K562 (cell line): ENCODE data around the gene TMEM217. TPM values are rescaled to one million over a fixed set of nuclear protein-coding genes. Genes with fewer than 3 reads are reported as not detected.

Experiments
- ARID2 ChIP-seq: fragments of 450-650 bp; IDR thresholded peaks from 2 replicates; pipeline ENCODE4 v1.6.1; 2017; ENCODE audit warnings: antibody characterized with exemption, mild to moderate bottlenecking
- BRD9 ChIP-seq: fragments of 450-650 bp; IDR thresholded peaks from 2 replicates; pipeline ENCODE4 v1.6.1; 2018; ENCODE audit warnings: low read depth; ENCODE audit not compliant: partially characterized antibody
- ETV5 ChIP-seq: sonication (generic); formaldehyde crosslinking; IDR thresholded peaks from 2 replicates; pipeline ENCODE4 v1.4.0; 2020; ENCODE audit warnings: low read depth, mild to moderate bottlenecking, missing genetic modification reagents
- HCFC1 ChIP-seq: IDR thresholded peaks from 2 replicates; pipeline ENCODE4 v1.6.1; 2012; ENCODE audit warnings: low read depth, low read length, improper control_type of control experiment
- KLF16 ChIP-seq: IDR thresholded peaks from 2 replicates; pipeline ENCODE4 v1.6.1; 2016; ENCODE audit warnings: antibody characterized with exemption
- NCOA6 ChIP-seq: fragments of 450-650 bp; IDR thresholded peaks from 2 replicates; pipeline ENCODE4 v1.6.1; 2017; ENCODE audit warnings: mild to moderate bottlenecking
- NFATC3 ChIP-seq: fragments of 450-650 bp; IDR thresholded peaks from 2 replicates; pipeline ENCODE4 v1.6.1; 2017; ENCODE audit warnings: mild to moderate bottlenecking
- OTX1 ChIP-seq: fragments of 450-650 bp; formaldehyde crosslinking; IDR thresholded peaks from 2 replicates; pipeline ENCODE4 v1.4.0; 2022; ENCODE audit warnings: mild to moderate bottlenecking
- POLR2H ChIP-seq: IDR thresholded peaks from 2 replicates; pipeline ENCODE4 v1.6.1; 2016; ENCODE audit warnings: missing genetic modification characterization, low read depth, mild to moderate bottlenecking, control low read depth, missing compliant biosample characterization, moderate library complexity
- RFX1 ChIP-seq: fragments of 450-650 bp; IDR thresholded peaks from 2 replicates; pipeline ENCODE4 v1.6.1; 2016; ENCODE audit warnings: mild to moderate bottlenecking, moderate library complexity
- SREBF2 ChIP-seq: sonication (generic); formaldehyde crosslinking; IDR thresholded peaks from 2 replicates; pipeline ENCODE4 v1.4.0; 2020; ENCODE audit warnings: mild to moderate bottlenecking, missing genetic modification reagents
- ZEB2 ChIP-seq: fragments of 450-650 bp; IDR thresholded peaks from 2 replicates; pipeline ENCODE4 v1.6.1; 2016
- ZNF695 ChIP-seq: fragments of 450-650 bp; formaldehyde crosslinking; IDR thresholded peaks from 2 replicates; pipeline ENCODE4 v1.4.0; 2020; ENCODE audit warnings: mild to moderate bottlenecking, moderate library complexity
- ZNF778 ChIP-seq: fragments of 450-650 bp; formaldehyde crosslinking; IDR thresholded peaks from 2 replicates; pipeline ENCODE4 v1.4.0; 2020; ENCODE audit warnings: mild to moderate bottlenecking, moderate library complexity
- polyA plus RNA-seq, 8 experiments: library from polyadenylated mRNA; depleted of rRNA in 4 of 8; stranded (reverse) in 5 of 8; unstranded in 3 of 8; fragments of >200 nt; fragmentation: Nextera tagmentation in 2 of 8; fragmentation: Illumina TruSeq in 1 of 8; extraction: Ambion mirVana in 2 of 8; extraction: Trizol in 1 of 8; gene quantifications; 2 replicates each; pipeline versions ENCODE4 v1.2.1 to v1.2.3, GENCODE V29; 2011 to 2014; ENCODE audit warnings: inconsistent platforms in 1 of 8, missing spikeins in 1 of 8
- total RNA-seq, 7 experiments: library from RNA; depleted of rRNA in 6 of 7; stranded (reverse); fragments of >200 nt in 6 of 7; fragmentation: Illumina TruSeq in 2 of 7; extraction: Trizol in 2 of 7; gene quantifications; 2 replicates each; pipeline versions ENCODE4 v1.2.1 to v1.2.3, GENCODE V29; 2011 to 2021; ENCODE audit warnings: low replicate concordance in 1 of 7
- TF ChIP-seq, protein P1 (sequence below): fragments of 250-450 bp; sonication (Bioruptor Pico); IDR thresholded peaks from 2 replicates; pipeline ENCODE4 v1.5.1; 2021; ENCODE audit warnings: mild to moderate bottlenecking
- TF ChIP-seq, protein P2 (sequence below): IDR thresholded peaks from 2 replicates; pipeline ENCODE4 v1.6.1; 2011; ENCODE audit warnings: borderline replicate concordance, low read depth, mild to moderate bottlenecking, moderate library complexity, low read length; ENCODE audit not compliant: insufficient read depth, poor library complexity, severe bottlenecking
- TF ChIP-seq, protein P3 (sequence below), 3 experiments: fragments of 200-800 bp in 1 of 3; fragments of 250-450 bp in 1 of 3; fragments of 450-650 bp in 1 of 3; sonication (Bioruptor Pico) in 1 of 3; sonication (Bioruptor generic) in 1 of 3; formaldehyde crosslinking in 1 of 3; IDR thresholded peaks; 2 replicates each; pipeline versions ENCODE4 v1.6.1 to v1.8.0; 2016 to 2022; ENCODE audit warnings: mild to moderate bottlenecking in 2 of 3, missing genetic modification characterization in 2 of 3, missing compliant biosample characterization in 1 of 3, moderate library complexity in 1 of 3
- TF ChIP-seq, protein P4 (sequence below): fragments of 250-450 bp; sonication (Bioruptor Pico); IDR thresholded peaks from 2 replicates; pipeline ENCODE4 v1.5.0; 2020; ENCODE audit warnings: mild to moderate bottlenecking

TMEM217 gene
- total and polyA plus RNA-seq, 9 of the 15 experiments (the other 6 are each of a cell fraction or from before 2014, with no cell fraction given), result 1.3 to 8.0 (median 1.9) TPM

DNA sequence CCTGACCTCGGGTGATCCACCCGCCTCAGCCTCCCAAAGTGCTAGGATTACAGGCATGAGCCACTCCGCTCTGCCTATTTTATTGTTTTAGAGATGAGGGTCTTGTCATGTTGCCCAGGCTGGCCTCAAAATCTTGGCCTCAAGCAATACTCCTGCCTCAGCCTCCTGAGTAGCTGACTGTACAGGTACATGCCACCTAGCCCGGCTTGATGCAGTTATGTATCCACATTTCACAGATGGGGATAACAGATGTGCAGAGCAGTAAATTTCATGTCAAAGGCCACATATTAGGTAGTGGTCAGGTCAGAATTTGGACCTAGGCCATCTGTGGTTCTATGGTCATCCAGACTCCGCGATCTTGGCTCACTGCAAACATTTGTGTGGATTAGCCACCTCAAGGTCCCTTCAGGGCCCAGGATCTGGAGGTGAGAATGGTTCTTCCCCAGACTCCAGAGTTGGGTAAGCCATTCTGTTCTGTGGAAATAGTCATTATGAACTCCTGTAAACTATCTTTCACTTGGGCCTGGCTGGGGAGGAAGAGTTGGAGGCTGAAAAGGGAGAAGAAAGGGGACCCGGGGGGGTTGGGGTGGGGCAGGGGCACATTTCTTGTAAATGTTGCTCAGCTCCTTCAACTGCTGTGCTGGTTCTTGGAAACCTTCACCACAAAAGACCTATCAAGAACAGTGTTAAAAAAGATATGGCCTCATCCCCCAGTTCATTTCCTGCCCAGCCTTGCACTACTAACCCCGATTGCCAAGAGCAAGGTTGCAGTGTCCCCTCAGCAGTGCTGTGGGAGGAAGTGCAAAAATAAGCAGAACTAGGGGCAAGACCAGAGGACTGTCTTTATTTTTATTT, 75.0 kb downstream of the TMEM217 start (continued):
- TF ChIP-seq ZEB2 (peak; percentile 66; the same call in 1 of the 2 replicates), KLF16 (peak; percentile 91), RFX1 (no peak), ZNF778 (no peak), NFATC3 (no peak), SREBF2 (CRISPR knock-in tag) (no peak), OTX1 (CRISPR knock-in tag) (no peak), POLR2H (tag) (peak; percentile 73; the same call in 1 of the 2 replicates), ZNF695 (CRISPR knock-in tag) (no peak), ETV5 (CRISPR knock-in tag) (peak; percentile 99), NCOA6 (peak; percentile 53; the same call in 1 of the 2 replicates), ARID2 (no peak), HCFC1 (0 out of 2 replicates have a peak, but pooled peaks have one; percentile 15), BRD9 (peak; percentile 92)
- TF ChIP-seq, protein P1, sequence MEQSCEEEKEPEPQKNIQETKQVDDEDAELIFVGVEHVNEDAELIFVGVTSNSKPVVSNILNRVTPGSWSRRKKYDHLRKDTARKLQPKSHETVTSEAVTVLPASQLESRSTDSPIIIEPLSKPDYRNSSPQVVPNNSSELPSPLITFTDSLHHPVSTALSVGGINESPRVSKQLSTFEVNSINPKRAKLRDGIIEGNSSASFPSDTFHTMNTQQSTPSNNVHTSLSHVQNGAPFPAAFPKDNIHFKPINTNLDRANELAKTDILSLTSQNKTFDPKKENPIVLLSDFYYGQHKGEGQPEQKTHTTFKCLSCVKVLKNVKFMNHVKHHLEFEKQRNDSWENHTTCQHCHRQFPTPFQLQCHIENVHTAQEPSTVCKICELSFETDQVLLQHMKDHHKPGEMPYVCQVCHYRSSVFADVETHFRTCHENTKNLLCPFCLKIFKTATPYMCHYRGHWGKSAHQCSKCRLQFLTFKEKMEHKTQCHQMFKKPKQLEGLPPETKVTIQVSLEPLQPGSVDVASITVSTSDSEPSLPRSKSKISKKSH, result no peak
- TF ChIP-seq, protein P2, sequence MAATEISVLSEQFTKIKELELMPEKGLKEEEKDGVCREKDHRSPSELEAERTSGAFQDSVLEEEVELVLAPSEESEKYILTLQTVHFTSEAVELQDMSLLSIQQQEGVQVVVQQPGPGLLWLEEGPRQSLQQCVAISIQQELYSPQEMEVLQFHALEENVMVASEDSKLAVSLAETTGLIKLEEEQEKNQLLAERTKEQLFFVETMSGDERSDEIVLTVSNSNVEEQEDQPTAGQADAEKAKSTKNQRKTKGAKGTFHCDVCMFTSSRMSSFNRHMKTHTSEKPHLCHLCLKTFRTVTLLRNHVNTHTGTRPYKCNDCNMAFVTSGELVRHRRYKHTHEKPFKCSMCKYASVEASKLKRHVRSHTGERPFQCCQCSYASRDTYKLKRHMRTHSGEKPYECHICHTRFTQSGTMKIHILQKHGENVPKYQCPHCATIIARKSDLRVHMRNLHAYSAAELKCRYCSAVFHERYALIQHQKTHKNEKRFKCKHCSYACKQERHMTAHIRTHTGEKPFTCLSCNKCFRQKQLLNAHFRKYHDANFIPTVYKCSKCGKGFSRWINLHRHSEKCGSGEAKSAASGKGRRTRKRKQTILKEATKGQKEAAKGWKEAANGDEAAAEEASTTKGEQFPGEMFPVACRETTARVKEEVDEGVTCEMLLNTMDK, result no peak
- TF ChIP-seq, protein P3, sequence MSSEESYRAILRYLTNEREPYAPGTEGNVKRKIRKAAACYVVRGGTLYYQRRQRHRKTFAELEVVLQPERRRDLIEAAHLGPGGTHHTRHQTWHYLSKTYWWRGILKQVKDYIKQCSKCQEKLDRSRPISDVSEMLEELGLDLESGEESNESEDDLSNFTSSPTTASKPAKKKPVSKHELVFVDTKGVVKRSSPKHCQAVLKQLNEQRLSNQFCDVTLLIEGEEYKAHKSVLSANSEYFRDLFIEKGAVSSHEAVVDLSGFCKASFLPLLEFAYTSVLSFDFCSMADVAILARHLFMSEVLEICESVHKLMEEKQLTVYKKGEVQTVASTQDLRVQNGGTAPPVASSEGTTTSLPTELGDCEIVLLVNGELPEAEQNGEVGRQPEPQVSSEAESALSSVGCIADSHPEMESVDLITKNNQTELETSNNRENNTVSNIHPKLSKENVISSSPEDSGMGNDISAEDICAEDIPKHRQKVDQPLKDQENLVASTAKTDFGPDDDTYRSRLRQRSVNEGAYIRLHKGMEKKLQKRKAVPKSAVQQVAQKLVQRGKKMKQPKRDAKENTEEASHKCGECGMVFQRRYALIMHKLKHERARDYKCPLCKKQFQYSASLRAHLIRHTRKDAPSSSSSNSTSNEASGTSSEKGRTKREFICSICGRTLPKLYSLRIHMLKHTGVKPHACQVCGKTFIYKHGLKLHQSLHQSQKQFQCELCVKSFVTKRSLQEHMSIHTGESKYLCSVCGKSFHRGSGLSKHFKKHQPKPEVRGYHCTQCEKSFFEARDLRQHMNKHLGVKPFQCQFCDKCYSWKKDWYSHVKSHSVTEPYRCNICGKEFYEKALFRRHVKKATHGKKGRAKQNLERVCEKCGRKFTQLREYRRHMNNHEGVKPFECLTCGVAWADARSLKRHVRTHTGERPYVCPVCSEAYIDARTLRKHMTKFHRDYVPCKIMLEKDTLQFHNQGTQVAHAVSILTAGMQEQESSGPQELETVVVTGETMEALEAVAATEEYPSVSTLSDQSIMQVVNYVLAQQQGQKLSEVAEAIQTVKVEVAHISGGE (CRISPR knock-in tag; IDR thresholded peaks at IDR 0.05), result peak in 1 of 3 experiments; percentile 64; a peak in 1 of 6 replicates
- TF ChIP-seq, protein P4, sequence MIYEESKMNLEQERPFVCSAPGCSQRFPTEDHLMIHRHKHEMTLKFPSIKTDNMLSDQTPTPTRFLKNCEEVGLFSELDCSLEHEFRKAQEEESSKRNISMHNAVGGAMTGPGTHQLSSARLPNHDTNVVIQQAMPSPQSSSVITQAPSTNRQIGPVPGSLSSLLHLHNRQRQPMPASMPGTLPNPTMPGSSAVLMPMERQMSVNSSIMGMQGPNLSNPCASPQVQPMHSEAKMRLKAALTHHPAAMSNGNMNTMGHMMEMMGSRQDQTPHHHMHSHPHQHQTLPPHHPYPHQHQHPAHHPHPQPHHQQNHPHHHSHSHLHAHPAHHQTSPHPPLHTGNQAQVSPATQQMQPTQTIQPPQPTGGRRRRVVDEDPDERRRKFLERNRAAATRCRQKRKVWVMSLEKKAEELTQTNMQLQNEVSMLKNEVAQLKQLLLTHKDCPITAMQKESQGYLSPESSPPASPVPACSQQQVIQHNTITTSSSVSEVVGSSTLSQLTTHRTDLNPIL (CRISPR knock-in tag), result peak; percentile 13; the same call in 1 of the 2 replicates
